GM10266 (cell line): ENCODE measurements around the gene VSIG4.

Experiments used
- DNase-seq: peaks from one replicate; pipeline ENCODE4 v3.0.0; 2012; ENCODE audit errors: extremely low spot score
- CTCF ChIP-seq: IDR thresholded peaks from 2 replicates; pipeline ENCODE4 v1.5.1; 2012; ENCODE audit warnings: mild to moderate bottlenecking, low read depth; ENCODE audit not compliant: control insufficient read depth, insufficient read depth; ENCODE audit errors: missing control alignments

VSIG4 gene

GRCh38 chrX:66005830-66006449 is 33.9 kb downstream of the VSIG4 start:
- DNase-seq: no peak

GRCh38 chrX:66004928-66005829 is 34.7 kb downstream of the VSIG4 start:
- no peak for DNase-seq
- no peak for TF ChIP-seq CTCF

More at GRCh38 chrX:66005830-66006449, 33.9 kb downstream of the VSIG4 start:
- TF ChIP-seq CTCF: no peak

- no peak for TF ChIP-seq CTCF
- DNase-seq: no peak
Observed at GRCh38 chrX:66002824-66003680, 36.8 kb downstream of the VSIG4 start.

- no peak for TF ChIP-seq CTCF
- DNase-seq: no peak
Observed at GRCh38 chrX:66001596-66001995, 38.3 kb downstream of the VSIG4 start.

- no peak for TF ChIP-seq CTCF
- DNase-seq: no peak
Observed at GRCh38 chrX:66000628-66001272, 39.1 kb downstream of the VSIG4 start.

- TF ChIP-seq CTCF: no peak
- DNase-seq: no peak
Observed at GRCh38 chrX:66000178-66000577, 39.7 kb downstream of the VSIG4 start.
